WTC11 (cell line): ENCODE measurements around the gene CYP20A1. TPM values are rescaled to one million over a fixed set of nuclear protein-coding genes. Genes with fewer than 3 reads are reported as not detected.
"Not testable (repeated sequence)": the region's sequence is repeated elsewhere in the genome, so short reads cannot be mapped to it uniquely, and the experiment has no call there.

Source experiments
- ATAC-seq: fragments of 200-7000 bp; cut with Tn5 transposase; 2 replicates; pipeline ENCODE4 v1.10.0; 2021; ENCODE audit warnings: mild to moderate bottlenecking, moderate library complexity
- CTCF ChIA-PET: fragments of 300-600 bp; sonication (Branson Sonifier 250); formaldehyde crosslinking; loops from one replicate; lab custom pipeline; 2021; ENCODE audit warnings: antibody characterized with exemption; lab: Charles Lee
- POLR2A ChIA-PET: fragments of 350-600 bp; sonication (Branson Sonifier 250); formaldehyde crosslinking; loops from one replicate; lab custom pipeline; 2021; ENCODE audit warnings: antibody characterized with exemption; lab: Charles Lee
- DNase-seq: peaks from one replicate; pipeline ENCODE4 v3.0.0; 2021; ENCODE audit warnings: low spot score
- H3K27ac Mint-ChIP-seq: 2 replicates; pipeline ENCODE4 v1.8.0; 2021; ENCODE audit warnings: mixed read lengths
- H3K27me3 Mint-ChIP-seq: 2 replicates; pipeline ENCODE4 v1.8.0; 2021; ENCODE audit warnings: low read depth, mild to moderate bottlenecking, moderate library complexity, mixed read lengths
- H3K36me3 Mint-ChIP-seq: 2 replicates; pipeline ENCODE4 v1.8.0; 2021; ENCODE audit warnings: mixed read lengths
- H3K4me1 Mint-ChIP-seq: 2 replicates; pipeline ENCODE4 v1.8.0; 2022; ENCODE audit warnings: mixed read lengths
- H3K4me3 Mint-ChIP-seq: 2 replicates; pipeline ENCODE4 v1.8.0; 2021; ENCODE audit warnings: mild to moderate bottlenecking, moderate library complexity, mixed read lengths
- H3K9me3 Mint-ChIP-seq: 2 replicates; pipeline ENCODE4 v1.8.0; 2021; ENCODE audit warnings: mixed read lengths
- MXD4 ChIP-seq: fragments of 250-450 bp; sonication (Bioruptor Pico); IDR thresholded peaks from 2 replicates; pipeline ENCODE4 v1.8.0; 2021; ENCODE audit warnings: mild to moderate bottlenecking, moderate library complexity, borderline replicate concordance
- NFATC4 ChIP-seq: fragments of 250-450 bp; sonication (Bioruptor Pico); IDR thresholded peaks from 2 replicates; pipeline ENCODE4 v1.9.0; 2021; ENCODE audit warnings: mild to moderate bottlenecking
- SMAD3 ChIP-seq: sonication (generic); formaldehyde crosslinking; IDR thresholded peaks from 2 replicates; pipeline ENCODE4 v1.8.0; 2022; ENCODE audit warnings: missing genetic modification reagents, mild to moderate bottlenecking, borderline replicate concordance
- ZNF317 ChIP-seq: sonication (generic); formaldehyde crosslinking; IDR thresholded peaks from 2 replicates; pipeline ENCODE4 v1.8.1; 2023; ENCODE audit warnings: low read depth, mild to moderate bottlenecking, moderate library complexity, missing genetic modification reagents, borderline replicate concordance
- total RNA-seq: library from RNA; stranded (reverse); gene quantifications from 3 replicates; pipeline ENCODE4 v1.2.3, GENCODE V29; 2021
- TF ChIP-seq, protein P1 (sequence below): fragments of 250-450 bp; sonication (Bioruptor Pico); conservative IDR thresholded peaks from 2 replicates; pipeline ENCODE4 v1.9.0; 2021; ENCODE audit warnings: mild to moderate bottlenecking
- TF ChIP-seq, protein P2 (sequence below): sonication (generic); formaldehyde crosslinking; IDR thresholded peaks from 2 replicates; pipeline ENCODE4 v1.8.0; 2023; ENCODE audit warnings: missing genetic modification reagents
- TF ChIP-seq, protein P3 (sequence below): sonication (generic); formaldehyde crosslinking; IDR thresholded peaks from 2 replicates; pipeline ENCODE4 v1.8.1; 2023; ENCODE audit warnings: mild to moderate bottlenecking, missing genetic modification reagents, borderline replicate concordance
- TF ChIP-seq, protein P4 (sequence below): sonication (generic); formaldehyde crosslinking; IDR thresholded peaks from 2 replicates; pipeline ENCODE4 v1.8.0; 2023; ENCODE audit warnings: mild to moderate bottlenecking, missing genetic modification reagents
- TF ChIP-seq, protein P5 (sequence below): sonication (generic); formaldehyde crosslinking; conservative IDR thresholded peaks from 2 replicates; pipeline ENCODE4 v1.8.1; 2022; ENCODE audit warnings: mild to moderate bottlenecking, missing genetic modification reagents

CYP20A1 gene
- total RNA-seq, 1 experiment from 2014 or later, result 13.5 TPM

DNA sequence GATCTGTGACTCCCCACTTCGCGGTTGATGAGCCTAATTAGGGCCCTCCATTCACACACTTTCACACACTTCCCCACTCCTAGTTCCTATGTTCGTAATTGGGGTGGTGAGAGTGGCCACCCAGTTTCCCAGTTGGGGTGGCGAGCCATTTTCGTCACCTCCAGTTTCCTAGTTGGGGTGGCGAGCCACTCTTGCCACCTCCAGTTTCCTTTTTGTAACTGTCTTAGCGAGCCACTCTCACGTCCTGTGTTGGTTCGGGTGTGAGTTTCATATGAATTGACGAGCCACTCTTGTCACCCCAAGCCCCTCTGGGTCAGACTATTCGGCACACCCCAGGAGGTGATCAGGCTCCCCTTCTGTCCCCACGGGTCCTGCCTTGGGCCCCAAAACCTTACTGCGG lies 14.0 kb downstream of the CYP20A1 start (continued):
- TF ChIP-seq MXD4 (CRISPR knock-in tag) (no peak), NFATC4 (CRISPR knock-in tag) (no peak)
- TF ChIP-seq, protein P1, sequence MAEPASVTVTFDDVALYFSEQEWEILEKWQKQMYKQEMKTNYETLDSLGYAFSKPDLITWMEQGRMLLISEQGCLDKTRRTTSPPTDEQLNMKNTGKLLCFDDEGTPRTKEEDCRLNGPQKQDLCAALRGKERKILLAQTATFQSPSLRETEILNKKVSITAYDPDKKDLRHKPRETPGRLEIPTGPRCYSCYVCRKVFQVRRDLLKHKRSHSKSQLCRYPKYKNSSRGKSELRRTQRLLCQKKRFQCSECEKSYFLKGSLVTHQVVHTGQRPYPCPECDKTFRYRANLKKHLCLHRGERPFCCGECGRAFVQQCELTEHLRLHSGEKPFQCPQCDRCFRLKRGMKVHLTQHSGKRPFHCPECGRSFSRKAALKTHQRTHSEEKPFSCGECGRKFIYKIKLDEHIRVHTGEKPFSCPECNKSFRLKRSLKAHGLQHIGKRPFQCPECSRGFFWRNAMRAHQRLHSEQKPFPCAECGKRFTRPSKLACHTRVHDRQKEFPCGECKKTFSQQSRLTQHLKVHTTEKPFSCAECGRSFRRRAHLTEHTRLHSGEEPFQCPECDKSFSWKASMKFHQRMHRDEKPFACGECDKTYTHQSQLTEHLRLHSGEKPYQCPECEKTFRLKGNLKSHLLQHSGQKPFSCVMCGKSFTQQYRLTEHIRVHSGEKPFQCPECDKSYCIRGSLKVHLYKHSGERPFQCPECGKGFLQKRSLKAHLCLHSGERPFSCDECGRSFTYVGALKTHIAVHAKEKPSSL (CRISPR knock-in tag), result no peak
- TF ChIP-seq, protein P2, sequence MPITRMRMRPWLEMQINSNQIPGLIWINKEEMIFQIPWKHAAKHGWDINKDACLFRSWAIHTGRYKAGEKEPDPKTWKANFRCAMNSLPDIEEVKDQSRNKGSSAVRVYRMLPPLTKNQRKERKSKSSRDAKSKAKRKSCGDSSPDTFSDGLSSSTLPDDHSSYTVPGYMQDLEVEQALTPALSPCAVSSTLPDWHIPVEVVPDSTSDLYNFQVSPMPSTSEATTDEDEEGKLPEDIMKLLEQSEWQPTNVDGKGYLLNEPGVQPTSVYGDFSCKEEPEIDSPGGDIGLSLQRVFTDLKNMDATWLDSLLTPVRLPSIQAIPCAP (CRISPR knock-in tag), result no peak
- TF ChIP-seq, protein P3, sequence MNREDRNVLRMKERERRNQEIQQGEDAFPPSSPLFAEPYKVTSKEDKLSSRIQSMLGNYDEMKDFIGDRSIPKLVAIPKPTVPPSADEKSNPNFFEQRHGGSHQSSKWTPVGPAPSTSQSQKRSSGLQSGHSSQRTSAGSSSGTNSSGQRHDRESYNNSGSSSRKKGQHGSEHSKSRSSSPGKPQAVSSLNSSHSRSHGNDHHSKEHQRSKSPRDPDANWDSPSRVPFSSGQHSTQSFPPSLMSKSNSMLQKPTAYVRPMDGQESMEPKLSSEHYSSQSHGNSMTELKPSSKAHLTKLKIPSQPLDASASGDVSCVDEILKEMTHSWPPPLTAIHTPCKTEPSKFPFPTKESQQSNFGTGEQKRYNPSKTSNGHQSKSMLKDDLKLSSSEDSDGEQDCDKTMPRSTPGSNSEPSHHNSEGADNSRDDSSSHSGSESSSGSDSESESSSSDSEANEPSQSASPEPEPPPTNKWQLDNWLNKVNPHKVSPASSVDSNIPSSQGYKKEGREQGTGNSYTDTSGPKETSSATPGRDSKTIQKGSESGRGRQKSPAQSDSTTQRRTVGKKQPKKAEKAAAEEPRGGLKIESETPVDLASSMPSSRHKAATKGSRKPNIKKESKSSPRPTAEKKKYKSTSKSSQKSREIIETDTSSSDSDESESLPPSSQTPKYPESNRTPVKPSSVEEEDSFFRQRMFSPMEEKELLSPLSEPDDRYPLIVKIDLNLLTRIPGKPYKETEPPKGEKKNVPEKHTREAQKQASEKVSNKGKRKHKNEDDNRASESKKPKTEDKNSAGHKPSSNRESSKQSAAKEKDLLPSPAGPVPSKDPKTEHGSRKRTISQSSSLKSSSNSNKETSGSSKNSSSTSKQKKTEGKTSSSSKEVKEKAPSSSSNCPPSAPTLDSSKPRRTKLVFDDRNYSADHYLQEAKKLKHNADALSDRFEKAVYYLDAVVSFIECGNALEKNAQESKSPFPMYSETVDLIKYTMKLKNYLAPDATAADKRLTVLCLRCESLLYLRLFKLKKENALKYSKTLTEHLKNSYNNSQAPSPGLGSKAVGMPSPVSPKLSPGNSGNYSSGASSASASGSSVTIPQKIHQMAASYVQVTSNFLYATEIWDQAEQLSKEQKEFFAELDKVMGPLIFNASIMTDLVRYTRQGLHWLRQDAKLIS (CRISPR knock-in tag), result no peak
- TF ChIP-seq, protein P4, sequence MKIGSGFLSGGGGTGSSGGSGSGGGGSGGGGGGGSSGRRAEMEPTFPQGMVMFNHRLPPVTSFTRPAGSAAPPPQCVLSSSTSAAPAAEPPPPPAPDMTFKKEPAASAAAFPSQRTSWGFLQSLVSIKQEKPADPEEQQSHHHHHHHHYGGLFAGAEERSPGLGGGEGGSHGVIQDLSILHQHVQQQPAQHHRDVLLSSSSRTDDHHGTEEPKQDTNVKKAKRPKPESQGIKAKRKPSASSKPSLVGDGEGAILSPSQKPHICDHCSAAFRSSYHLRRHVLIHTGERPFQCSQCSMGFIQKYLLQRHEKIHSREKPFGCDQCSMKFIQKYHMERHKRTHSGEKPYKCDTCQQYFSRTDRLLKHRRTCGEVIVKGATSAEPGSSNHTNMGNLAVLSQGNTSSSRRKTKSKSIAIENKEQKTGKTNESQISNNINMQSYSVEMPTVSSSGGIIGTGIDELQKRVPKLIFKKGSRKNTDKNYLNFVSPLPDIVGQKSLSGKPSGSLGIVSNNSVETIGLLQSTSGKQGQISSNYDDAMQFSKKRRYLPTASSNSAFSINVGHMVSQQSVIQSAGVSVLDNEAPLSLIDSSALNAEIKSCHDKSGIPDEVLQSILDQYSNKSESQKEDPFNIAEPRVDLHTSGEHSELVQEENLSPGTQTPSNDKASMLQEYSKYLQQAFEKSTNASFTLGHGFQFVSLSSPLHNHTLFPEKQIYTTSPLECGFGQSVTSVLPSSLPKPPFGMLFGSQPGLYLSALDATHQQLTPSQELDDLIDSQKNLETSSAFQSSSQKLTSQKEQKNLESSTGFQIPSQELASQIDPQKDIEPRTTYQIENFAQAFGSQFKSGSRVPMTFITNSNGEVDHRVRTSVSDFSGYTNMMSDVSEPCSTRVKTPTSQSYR (CRISPR knock-in tag), result no peak

DNA sequence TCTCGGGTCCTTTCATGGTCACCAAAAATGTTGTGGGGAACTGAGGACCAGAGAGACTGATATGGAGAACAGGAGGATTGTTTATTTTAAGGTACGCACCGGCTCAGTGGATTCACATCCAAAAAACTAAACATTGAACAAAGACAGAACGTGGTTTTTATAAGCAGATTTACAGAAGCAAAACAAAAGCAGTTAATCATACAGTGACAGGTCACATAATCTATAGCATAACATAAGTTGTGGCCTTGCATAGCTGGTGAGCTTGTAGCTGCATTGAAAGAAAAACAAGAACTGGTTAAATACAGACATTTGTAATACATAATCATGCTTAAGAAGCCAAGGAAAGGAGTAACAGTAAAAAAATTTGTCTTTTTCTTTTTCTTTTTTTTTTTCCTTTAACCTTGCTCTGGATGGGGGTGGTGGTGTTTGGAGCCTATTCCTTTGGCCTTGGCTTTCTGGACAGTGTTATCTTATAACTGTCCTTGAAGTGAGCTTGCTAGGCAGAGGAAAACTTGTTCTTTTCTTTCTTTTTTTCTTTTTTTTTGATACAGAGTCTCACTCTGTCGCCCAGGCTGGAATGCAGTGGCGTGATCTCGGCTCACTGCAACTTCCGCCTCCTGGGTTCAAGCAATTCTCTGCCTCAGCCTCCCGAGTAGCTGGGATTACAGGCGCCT lies 14.7 kb downstream of the CYP20A1 start:
- ATAC-seq, CTCF ChIA-PET, H3K4me1 Mint-ChIP-seq, H3K27me3 Mint-ChIP-seq, H3K27ac Mint-ChIP-seq, DNase-seq, H3K9me3 Mint-ChIP-seq, H3K4me3 Mint-ChIP-seq: not testable (repeated sequence)
- peaks cover 36% of the 10 kb centered on the region for H3K36me3 Mint-ChIP-seq
- POLR2A ChIA-PET, result interaction anchor here (0.7 kb wide), 1 partner anchor 498 kb away, joined by 4 read pairs; no protein-coding TSS in a partner anchor

DNA sequence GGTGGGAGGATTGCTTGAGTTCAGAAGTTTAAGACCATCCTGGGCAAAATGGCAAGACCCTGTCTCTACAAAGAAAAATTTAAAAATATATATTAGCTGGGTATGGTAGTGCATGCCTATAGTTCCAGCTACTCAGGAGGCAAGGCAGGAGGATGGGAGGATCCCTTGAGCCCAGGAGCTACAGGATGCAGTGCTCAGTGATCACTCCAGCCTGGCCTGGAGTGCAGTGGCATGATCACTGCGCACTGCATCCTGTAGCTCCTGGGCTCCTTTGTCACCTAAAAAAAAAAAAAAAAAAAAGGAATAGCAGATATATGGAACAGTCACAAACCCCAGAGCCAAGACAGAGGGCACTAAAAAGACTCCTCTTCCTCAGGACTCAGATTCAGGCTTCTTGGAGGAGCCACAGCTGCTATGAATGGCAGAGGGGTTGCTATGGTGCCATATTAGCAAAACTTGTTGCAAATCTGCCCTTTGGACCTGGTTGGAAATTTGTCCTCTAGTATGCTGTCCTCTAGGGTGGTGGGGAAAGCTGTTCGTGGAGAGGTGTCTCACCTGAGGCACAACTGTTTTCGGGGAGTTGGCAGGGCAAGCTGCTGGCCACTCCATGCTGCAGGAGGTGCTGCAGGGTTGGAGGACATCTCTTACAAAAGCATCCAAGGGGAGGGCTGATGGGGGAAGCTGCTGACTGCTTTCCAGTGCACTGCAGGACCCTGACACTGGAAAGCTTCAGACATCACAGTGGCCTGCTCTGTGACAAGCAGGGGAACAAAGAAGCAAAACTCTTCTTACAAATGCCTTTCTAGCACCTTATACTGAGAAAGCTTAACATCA lies 22.7 kb downstream of the CYP20A1 start:
- no peak for TF ChIP-seq SMAD3 (CRISPR knock-in tag)
- TF ChIP-seq, protein P5, sequence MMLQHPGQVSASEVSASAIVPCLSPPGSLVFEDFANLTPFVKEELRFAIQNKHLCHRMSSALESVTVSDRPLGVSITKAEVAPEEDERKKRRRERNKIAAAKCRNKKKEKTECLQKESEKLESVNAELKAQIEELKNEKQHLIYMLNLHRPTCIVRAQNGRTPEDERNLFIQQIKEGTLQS (CRISPR knock-in tag), result no peak
- TF ChIP-seq ZNF317 (CRISPR knock-in tag), result peak; percentile 95
- CTCF ChIA-PET, result interaction anchor here (0.6 to 1.3 kb wide), 3 partner anchors 22 to 167 kb away, joined by 3 to 4 read pairs (median 3); partner anchors contain the start of gene CYP20A1
- no peak overlapping the region; the same call in 1 of the 2 replicates for H3K27ac Mint-ChIP-seq
- POLR2A ChIA-PET, result no interaction called here
- no peaks in the 10 kb centered on the region for H3K27me3 Mint-ChIP-seq
- H3K4me1 Mint-ChIP-seq, result peaks cover 11% of the 10 kb centered on the region
- peak; percentile 18 for DNase-seq
- peak; percentile 52; the same call in 1 of the 2 replicates for ATAC-seq
- H3K9me3 Mint-ChIP-seq, result no peaks in the 10 kb centered on the region
- H3K4me3 Mint-ChIP-seq, result no peak overlapping the region
- H3K36me3 Mint-ChIP-seq, result peaks cover 12% of the 10 kb centered on the region
